Frontal cortex (tissue), 4 donors: ENCODE measurements around the gene SIDT1. TPM values are rescaled to one million over a fixed set of nuclear protein-coding genes. Genes with fewer than 3 reads are reported as not detected.

ENCODE experiments used
- DNase-seq, 2 donors: peaks; one replicate each; pipeline ENCODE4 v3.0.0; 2012; ENCODE audit warnings: low spot score in 2 of 2
- FAIRE-seq: peaks from 2 replicates; lab custom pipeline; 2012; peaks lifted over from hg19 to GRCh38; lab: Jason Lieb, UNC
- total RNA-seq: library from RNA; depleted of rRNA; stranded (reverse); fragments of >200 nt; gene quantifications from one replicate; pipeline ENCODE4 v1.2.3, GENCODE V29; 2014
- donor health status: control.
- donor health status: control.
- donor health status: control.

The SIDT1 gene
- total RNA-seq, 1 donor from 2014 or later: 8.2 TPM

DNA sequence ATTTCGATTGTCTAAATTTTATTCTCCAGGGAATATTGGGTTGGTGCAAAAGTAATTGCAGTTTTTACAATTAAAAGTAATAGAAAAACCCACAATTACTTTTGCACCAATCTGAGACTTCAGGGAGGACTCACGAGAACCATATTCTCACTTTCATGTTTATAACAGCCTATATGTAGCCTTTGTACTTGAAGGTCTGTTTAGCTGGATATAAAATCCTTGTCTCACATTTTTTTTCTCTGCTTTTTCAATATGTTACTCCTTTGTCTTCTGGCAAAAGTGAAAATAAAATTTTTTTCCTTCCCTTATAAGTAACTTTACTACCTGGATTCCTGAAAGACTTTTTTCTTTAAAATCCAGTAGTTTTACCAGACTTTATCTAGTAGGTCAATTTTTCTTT is 9.2 kb downstream of the SIDT1 start:
- FAIRE-seq (no peak), DNase-seq (no peak)

DNA sequence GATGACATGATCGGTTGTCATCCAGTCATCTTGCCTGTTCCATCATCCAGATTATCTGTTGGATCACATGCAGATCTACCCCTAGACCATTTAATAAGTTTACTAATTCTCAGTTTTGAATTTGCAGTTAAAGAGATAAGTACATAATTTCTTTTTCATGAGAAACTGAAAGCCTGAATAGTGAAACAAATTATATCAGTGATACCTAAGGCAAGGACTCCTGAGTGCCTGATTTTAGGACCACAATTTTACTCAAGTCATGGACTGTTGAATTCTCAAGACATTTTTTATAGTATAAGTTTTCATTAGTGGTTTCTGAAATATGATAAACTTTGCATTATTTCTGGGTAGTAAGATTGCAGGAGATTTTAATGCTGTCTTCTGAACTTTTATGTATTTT is 13.2 kb downstream of the SIDT1 start:
- no peak for FAIRE-seq
- DNase-seq: no peak

DNA sequence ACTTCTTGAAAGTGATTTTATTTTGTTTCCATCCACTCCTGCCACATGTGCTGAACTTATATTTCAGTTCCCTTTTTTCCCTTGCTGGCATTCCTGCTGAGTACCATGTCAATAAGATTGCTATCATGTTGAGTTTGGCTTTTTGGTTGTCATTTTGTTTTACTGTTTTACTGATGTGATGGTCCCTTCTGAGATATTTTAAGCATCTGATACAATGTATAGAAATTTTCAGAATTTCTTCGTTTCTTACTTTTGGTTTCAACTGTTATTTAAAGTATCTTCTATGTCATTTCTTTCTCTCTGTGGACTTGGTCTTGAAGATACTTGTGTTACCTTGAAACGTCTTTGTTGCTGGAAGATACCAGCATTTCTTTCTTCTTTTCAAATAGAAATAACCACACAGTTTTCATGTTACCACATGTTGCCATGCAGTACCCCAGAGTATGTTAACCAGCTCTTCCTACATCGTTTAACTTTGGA is 14.1 kb downstream of the SIDT1 start:
- FAIRE-seq (no peak), DNase-seq (no peak)

DNA sequence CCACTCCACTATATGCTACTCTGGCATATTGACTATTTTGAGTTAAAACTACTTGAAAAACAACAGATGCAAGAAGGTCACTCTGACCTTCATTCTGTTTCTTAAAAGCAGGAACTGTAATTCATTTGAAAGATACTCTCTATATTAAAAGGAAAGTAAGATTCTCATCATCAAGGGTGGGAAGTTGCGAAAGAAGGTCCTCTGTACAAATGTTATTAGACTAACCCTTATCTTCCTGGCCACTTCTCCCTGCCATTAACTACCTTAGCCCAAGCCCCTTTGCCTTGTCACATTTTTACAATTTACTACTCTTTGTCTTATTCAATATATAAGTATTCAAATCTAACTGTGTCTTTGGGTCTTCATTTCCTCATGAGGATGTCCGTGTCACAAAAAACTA is 16.1 kb downstream of the SIDT1 start:
- no peak for FAIRE-seq
- DNase-seq: no peak

DNA sequence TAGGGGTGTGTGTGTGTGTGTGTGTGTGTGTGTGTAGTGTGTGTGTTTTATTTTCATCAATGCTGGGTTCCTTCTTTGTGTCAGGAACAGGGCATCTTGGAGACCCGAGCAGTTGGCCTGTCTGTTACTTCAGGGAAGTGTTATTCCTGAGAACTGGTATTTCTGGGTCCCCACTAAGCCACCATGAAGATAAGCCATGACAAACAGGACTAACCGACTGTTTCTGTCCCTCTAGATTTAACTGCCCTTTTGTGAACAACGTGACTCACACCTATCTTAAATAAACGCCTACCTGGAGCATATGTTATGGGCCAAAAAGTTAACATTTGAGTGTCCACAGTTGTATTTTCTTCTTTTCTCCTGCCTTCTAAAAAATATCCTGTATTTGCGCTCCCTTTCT is 19.5 kb downstream of the SIDT1 start:
- no peak for DNase-seq
- FAIRE-seq: no peak

DNA sequence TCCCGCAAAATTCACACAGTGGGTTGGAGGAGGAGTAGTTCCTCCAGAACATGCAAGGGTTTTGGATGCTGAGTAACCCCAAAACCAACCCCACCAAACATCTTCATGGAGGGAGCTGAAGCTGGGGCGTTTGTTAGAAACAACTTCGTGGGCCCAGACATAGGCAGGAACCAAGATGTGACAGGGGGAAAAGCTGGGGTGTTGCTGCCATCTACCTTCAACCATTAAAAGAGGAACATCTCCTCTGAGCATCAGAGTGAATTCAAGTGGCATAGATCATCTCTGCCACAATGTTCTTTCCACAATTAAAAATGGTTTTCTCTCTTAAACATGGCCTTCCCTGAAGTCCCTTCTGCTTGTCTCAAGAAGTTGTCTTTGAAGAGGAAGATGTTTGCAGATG is 20.5 kb downstream of the SIDT1 start:
- no peak for DNase-seq
- FAIRE-seq: no peak

DNA sequence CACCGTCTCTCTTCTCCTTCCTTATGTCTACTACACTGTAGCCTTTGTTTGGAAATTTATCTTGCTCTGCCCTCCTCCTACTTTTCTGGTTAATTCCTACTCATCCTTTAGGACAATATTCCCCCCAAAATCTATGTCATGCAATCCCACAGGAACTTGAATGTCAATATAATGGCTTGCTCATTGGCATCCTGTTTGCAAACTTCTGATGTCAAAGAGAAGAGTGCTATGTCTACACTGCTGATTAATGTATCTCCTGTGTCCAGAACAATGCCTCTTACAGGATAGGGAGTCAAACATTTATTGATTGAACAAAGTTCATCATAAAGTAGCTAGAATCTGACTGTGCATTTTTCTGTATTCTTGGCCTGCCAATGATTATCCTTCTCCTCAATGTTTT is 22.8 kb downstream of the SIDT1 start:
- DNase-seq (no peak), FAIRE-seq (no peak)

DNA sequence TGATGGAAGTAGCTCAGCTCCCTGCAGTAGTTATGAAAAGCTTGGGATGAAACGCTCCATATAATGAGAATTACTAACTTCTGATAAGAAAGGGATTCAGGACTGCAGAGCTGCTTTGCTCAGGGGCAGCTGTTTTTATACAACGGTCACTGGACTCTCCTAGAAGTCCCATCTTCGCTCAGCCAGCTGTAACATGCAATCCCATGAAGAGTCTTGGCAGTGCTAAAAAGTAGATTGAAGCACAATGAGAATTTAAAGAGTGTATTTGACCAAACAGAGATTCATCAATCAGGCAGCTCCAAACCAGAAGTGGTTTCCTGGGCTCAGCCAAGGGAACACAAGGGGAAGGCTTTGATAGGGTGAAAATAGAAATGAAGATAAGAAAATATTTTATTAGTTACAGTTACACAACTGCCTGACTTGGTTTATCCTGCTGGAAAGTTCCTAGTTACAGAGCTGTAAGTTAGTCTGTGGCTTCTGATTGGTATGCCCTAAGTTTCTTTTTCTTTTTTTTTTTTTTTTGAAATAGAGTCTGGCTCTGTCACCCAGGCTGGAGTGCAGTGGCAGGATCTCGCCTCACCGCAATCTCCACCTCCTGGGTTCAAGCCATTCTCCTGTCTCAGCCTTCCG is 24.1 kb downstream of the SIDT1 start:
- FAIRE-seq (no peak), DNase-seq (no peak)

DNA sequence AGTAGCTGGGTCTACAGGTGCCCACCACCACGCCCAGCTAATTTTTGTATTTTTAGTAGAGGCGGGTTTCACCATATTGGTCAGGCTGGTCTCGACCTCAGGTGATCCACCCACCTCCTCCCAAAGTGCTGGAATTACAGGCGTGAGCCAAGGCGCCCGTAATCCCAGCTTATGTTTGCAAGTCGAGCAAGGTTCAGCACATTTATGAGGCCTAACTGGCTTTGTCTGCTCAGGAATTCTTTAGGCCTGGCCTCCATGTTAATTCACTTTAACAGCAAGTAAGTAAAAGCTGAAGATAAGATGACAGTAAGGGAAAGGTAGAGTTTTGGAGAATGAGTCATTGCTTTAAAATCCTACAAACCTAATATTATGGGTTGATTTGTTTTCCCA is 24.6 kb downstream of the SIDT1 start:
- DNase-seq (no peak), FAIRE-seq (no peak)

DNA sequence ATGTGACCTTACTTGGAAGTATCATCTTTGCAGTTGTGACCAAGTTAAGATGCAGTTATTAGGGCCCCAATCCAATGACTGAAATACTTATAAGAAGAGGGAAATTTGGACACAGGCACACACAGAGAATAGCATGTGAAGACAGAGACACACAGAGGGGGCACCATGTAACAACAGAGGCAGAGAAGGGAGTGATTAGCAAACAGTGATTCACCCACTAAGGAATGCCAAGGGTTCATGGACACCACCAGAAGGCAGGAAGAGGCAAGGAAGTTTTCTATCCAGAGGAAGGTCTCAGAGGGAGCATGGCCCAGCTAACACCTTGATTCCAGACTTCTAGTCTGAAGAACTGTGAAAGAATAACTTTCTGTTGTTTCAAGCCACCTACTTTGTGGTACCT is 25.0 kb downstream of the SIDT1 start:
- FAIRE-seq: no peak
- DNase-seq: no peak

DNA sequence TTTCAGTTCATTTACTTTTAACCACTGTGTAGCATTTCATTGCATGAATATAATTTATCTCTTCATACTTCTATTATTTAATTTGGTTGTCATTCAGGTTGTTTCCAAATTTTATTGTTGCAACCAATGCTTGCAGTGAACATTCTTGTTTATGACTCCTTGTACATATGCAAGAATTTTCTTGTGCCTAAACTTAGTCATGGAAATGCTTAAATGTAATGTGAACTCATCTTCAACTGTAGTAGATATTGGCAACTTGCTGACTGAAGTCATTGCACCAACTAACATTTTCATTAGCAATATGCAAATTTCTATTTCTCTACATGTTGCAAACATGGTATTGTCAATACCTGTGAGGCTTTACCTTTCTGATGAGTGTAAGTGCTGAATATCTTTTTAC is 26.7 kb downstream of the SIDT1 start:
- FAIRE-seq: no peak
- DNase-seq: no peak

DNA sequence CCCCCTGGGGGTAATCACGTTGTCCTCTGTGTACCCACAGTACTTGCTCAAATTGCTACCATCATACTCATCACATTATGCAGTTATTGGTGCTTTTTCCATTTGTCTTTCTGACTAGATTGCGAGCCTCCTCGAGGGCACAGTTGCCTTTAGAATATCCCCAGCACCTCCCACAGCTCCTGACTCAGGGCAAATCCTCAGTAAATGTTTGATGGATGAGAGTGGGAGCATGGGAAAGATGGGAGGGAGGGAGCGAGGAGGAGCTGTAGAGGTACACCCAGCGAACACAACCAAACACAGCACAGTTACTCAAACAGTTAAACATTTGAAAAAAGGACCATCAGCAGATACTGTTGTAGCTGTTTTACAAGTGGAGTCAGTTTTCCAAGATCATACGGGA is 27.9 kb downstream of the SIDT1 start:
- DNase-seq: no peak
- no peak for FAIRE-seq

DNA sequence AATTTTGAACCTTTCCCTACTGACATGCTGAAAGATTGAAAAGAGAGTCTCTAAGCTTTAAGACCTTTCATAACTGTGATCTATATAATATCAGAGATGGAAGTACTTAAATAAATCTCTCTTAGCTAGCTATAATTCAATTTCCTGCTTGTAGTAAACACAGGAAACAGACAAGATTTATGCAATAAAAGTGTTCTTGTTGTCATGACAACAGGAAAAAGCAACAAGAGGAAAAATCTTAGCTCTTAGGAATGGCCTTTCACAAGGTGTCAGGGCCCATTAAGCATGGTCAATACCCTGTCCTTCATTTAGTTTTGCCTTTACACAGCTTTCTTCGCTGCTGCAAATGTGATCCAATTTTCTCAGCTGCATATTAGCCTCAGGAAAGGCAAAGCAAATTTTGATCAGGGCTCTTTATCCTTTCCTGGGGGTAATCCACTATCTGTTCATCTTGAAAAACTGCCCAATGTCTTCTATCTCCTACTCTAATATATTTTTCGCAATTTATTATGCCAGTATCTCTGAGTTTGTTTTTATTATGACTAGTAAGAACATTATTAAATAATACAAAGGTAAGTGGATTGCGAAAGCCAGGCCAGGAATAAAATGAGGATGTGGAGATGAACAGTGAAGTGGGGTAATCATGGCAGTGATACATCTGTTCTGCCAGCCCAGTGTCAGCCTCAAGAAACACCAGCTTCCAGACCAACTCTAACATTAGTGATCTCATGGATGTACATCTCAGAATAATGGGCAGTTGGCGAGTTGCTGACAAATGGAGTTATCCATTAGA is 28.7 kb downstream of the SIDT1 start:
- FAIRE-seq (no peak), DNase-seq (no peak)

DNA sequence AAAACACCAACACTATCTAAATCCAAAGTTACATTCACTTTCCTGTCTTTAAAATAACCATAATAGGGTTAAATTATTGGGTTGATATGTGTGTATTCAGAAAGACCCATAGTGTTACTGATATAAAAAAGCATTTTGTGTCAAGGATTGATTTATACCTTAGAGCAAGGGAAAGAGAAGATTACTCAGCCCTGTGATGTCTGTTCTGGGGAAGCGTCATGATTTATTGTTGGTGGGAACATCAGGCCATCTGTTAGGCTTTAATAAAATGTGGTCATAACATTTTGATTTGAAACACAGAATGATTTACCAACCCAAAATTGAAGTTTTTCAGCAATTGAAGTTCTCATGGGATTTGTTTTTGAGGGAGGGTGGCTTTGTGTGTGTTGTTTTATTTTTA is 33.2 kb downstream of the SIDT1 start:
- FAIRE-seq: no peak
- DNase-seq: no peak

DNA sequence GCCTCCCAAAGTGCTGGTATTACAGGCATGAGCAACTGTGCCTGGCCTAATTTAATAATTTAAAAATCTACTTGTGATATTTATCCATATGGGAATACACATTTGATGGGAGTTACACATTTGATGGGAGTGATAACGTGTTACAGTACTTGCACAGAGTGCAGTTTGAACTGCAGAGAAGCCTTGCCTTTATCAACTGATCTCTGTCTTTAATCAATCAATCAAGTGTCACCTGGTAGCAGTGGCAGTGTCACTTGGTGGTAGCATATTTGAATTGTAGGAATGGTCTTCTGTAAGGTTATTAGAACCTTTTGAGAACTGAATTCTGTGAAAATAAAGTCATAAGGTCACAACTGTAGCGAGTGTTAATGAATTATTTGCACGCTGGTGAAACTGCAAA is 37.8 kb downstream of the SIDT1 start:
- no peak for FAIRE-seq
- no peak for DNase-seq

DNA sequence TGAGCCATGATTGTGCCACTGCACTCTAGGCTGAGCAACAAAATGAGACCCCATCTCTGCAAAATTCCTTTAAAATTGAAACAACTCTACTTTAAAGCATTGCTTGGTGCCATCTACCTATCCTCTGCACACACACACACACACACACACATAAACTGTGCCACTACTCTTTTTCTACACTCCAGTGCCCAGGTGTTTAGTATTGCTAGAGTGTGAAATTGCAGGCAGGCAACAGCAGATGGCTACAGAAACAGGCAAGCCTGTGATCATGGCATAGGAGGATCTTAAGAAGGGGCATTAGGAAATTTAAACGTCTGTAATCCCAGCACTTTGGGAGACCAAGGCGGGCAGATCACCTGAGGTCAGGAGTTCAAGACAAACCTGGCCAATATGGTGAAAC is 39.0 kb downstream of the SIDT1 start:
- DNase-seq: no peak
- no peak for FAIRE-seq

DNA sequence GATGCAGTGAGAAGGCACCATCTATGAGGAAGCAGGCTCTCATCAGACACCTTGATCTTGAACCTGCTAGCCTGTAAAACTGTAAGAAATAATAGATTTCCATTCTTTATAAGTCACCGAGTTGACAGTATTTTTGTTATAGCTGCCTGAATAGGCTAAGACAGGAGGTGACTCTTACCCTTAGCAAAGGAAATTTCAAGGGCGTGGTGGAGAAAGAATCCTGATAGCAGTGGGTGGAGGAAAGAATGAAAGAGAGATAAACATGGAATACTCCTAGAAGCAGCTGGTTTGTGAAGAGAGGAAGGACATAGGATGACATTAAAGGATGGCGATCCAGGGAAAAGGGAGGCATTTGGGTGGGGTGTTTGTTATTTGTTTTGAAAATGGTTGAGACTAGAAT is 41.4 kb downstream of the SIDT1 start:
- no peak for DNase-seq
- no peak for FAIRE-seq

DNA sequence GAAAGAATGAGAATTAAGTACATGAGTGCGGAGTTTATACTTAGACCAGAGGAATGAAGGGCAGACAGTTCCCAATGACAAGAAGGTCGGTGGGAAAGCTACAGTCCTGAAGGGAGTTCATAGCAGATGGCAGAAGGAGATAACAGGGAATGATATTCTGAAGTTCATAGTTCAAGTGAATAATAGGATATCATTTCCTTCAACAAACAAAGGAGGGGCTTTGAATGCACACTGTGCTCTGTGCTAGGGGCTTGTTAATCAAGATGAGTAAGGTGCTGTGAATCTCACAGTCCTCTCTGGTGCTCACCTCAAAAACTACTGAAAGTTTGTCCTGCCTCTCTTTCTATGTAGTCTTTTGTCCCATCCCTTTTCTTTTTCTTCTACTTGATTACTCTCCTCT is 41.9 kb downstream of the SIDT1 start:
- DNase-seq: no peak
- no peak for FAIRE-seq

DNA sequence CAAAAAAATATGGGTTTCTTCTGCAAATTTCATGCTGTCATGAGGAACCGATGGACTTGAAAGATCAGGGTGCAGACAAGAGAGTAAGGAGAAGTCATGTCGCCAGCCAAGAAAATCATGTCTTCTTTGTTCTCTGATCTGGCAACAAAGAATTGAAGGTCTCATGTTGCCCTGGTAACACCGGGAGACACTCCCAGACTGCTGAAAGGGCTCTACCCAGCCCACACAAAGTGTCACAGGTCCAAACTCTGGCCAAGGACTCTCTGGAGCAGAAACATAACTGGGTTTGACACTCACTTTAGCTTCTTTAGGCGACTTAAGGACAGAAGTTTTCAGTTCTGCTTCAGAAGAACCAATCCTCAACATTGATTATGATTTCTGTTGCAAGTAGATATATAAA is 42.9 kb downstream of the SIDT1 start:
- DNase-seq (no peak), FAIRE-seq (no peak)

DNA sequence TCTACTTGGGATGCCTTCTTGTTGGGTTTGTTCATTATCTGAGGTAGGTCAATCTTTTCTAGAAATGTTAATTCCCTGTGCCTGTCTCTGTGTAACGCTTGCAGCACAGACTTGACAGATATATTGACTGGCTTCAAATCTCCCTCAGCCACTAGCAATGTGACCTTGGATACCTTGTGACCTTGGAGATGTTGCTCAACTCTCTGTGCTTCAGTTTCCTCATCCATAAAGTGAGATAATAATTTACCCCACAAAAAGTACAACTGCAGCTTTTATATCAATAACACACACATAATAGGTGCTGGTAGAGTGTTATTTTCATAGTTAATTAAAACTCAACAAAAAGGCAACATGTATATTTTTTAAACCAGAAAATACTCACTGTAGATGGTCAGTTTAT is 52.9 kb downstream of the SIDT1 start:
- no peak for DNase-seq

DNA sequence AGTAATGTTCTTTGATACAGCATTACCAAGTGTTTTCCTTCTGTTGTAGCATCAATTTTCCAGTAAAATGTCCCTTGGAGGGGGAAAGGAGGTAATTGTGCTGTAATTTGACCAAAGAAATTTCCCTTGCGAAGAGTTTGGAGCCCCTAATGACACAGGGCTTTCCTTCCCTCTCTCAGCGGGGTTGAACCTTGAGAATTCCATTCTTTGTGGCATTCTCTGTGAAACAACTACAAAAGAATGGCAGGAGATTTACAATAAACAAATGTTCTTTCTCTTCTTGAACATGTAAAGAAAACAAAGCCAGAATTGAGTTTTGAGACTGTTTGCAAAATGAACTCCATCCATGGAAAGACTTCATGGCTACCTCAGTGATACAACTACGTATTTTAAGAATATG is 53.4 kb downstream of the SIDT1 start:
- FAIRE-seq: no peak
- no peak for DNase-seq

More for the DNA sequence above, 52.9 kb downstream of the SIDT1 start:
- FAIRE-seq: no peak

DNA sequence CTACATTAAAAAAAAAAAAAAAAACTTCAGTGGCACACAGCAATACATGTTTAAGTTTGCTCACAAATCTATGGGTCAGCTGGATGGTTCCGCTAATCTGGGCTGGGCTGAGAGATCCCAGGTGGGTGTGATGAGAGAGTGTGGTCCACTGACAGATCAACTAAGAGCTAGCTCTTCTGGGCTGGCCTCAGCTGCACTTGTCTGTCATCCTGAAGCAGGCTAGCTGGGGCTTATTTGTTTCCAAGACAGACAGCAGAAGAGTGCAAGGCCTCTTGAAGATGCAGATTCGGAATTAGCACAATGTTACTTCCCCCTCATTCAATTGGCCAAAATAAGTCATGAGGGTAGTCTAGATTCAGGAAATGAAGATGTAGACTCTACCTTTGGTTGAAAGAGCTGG is 56.5 kb downstream of the SIDT1 start:
- no peak for FAIRE-seq
- no peak for DNase-seq
